Suppressor macrophage treated with lipopolysaccharide for 4 hours (primary cell): Measurements from ENCODE around the gene MAP7.
"Not testable (repeated sequence)": the region's sequence is repeated elsewhere in the genome, so short reads cannot be mapped to it uniquely, and the experiment has no call there.

ENCODE experiments used
- DNase-seq: peaks from one replicate; pipeline ENCODE4 v3.0.0-alpha.2; 2020

The MAP7 gene

GRCh38 chr6:136501514-136501913 lies 48.7 kb downstream of the MAP7 start:
- DNase-seq: peak; percentile 29

- no peak for DNase-seq
Observed at GRCh38 chr6:136501096-136501495, 49.1 kb downstream of the MAP7 start.

GRCh38 chr6:136500414-136500813 lies 49.8 kb downstream of the MAP7 start:
- DNase-seq: no peak

GRCh38 chr6:136499370-136499769 lies 50.9 kb downstream of the MAP7 start:
- DNase-seq: no peak

GRCh38 chr6:136496449-136496848 lies 53.8 kb downstream of the MAP7 start:
- DNase-seq: not testable (repeated sequence)

- no peak for DNase-seq
Observed at GRCh38 chr6:136494710-136495109, 55.5 kb downstream of the MAP7 start.

- no peak for DNase-seq
Observed at GRCh38 chr6:136494059-136494458, 56.2 kb downstream of the MAP7 start.

- DNase-seq: no peak
Observed at GRCh38 chr6:136492409-136492808, 57.8 kb downstream of the MAP7 start.

- DNase-seq: no peak
Observed at GRCh38 chr6:136491754-136492153, 58.5 kb downstream of the MAP7 start.

- DNase-seq: no peak
Observed at GRCh38 chr6:136491251-136491650, 59.0 kb downstream of the MAP7 start.

- not testable (repeated sequence) for DNase-seq
Observed at GRCh38 chr6:136489689-136490033, 60.6 kb downstream of the MAP7 start.

- peak; percentile 51 for DNase-seq
Observed at GRCh38 chr6:136487759-136488425, 62.3 kb downstream of the MAP7 start.

GRCh38 chr6:136486357-136486756 lies 63.9 kb downstream of the MAP7 start:
- DNase-seq: no peak

GRCh38 chr6:136483906-136484305 lies 66.3 kb downstream of the MAP7 start:
- no peak for DNase-seq

- DNase-seq: not testable (repeated sequence)
Observed at GRCh38 chr6:136483005-136483404, 67.2 kb downstream of the MAP7 start.

GRCh38 chr6:136477548-136477947 lies 72.7 kb downstream of the MAP7 start:
- no peak for DNase-seq

GRCh38 chr6:136475686-136476085 lies 74.5 kb downstream of the MAP7 start:
- peak; percentile 23 for DNase-seq

GRCh38 chr6:136474241-136474640 lies 76.0 kb downstream of the MAP7 start:
- DNase-seq: no peak

- DNase-seq: no peak
Observed at GRCh38 chr6:136471922-136472321, 78.3 kb downstream of the MAP7 start.

GRCh38 chr6:136471372-136471771 lies 78.8 kb downstream of the MAP7 start:
- peak; percentile 26 for DNase-seq

- peak; percentile 77 for DNase-seq
Observed at GRCh38 chr6:136470044-136470443, 80.2 kb downstream of the MAP7 start.

GRCh38 chr6:136469154-136469553 lies 81.1 kb downstream of the MAP7 start:
- no peak for DNase-seq

- no peak for DNase-seq
Observed at GRCh38 chr6:136468711-136469110, 81.5 kb downstream of the MAP7 start.

GRCh38 chr6:136467186-136467585 lies 83.0 kb downstream of the MAP7 start:
- no peak for DNase-seq

GRCh38 chr6:136466777-136467176 lies 83.4 kb downstream of the MAP7 start:
- no peak for DNase-seq
